Activated CD4-positive, alpha-beta T cell treated with anti-CD3 and anti-CD28 coated beads, Interleukin-2, Interleukin-4, amounts not matched to agents 100 ng/mL and 50 ng/mL, durations not matched to agents 16 hours and 8 hours (primary cell): Measurements from ENCODE around the gene BTBD19.
"Not testable (repeated sequence)": the region's sequence is repeated elsewhere in the genome, so short reads cannot be mapped to it uniquely, and the experiment has no call there.

Source experiments
- DNase-seq: peaks from one replicate; pipeline ENCODE4 v3.0.0-alpha.2; 2020; ENCODE audit warnings: low spot score

Gene BTBD19

GRCh38 chr1:44788120-44788860 lies 20.0 kb upstream of the BTBD19 start, which contains the start of gene BEST4:
Gene BEST4, minus strand, starts transcription at chr1:44788170. Its CDS starts 465 bp downstream, at chr1:44787705.
- no peak for DNase-seq

- no peak for DNase-seq
These were observed 17.1 kb upstream of the BTBD19 start for GRCh38 chr1:44790968-44791801.

- DNase-seq: no peak
These were observed 15.4 kb upstream of the BTBD19 start for GRCh38 chr1:44792736-44793502.

- not testable (repeated sequence) for DNase-seq
These were observed 10.4 kb upstream of the BTBD19 start for GRCh38 chr1:44797886-44798285.

GRCh38 chr1:44798481-44799365 lies 9.6 kb upstream of the BTBD19 start:
- DNase-seq: no peak

- DNase-seq: peak; percentile 99
These were observed 8.3 kb upstream of the BTBD19 start, which contains the start of gene PLK3 for GRCh38 chr1:44799770-44800584. Gene PLK3, plus strand, starts transcription at chr1:44800377. Its CDS starts 87 bp downstream, at chr1:44800464.

- DNase-seq: no peak
These were observed 6.6 kb upstream of the BTBD19 start for GRCh38 chr1:44801491-44802305.

GRCh38 chr1:44802306-44803061 lies 5.8 kb upstream of the BTBD19 start:
- DNase-seq: no peak

- no peak for DNase-seq
These were observed 5.3 kb upstream of the BTBD19 start for GRCh38 chr1:44803062-44803311.

- DNase-seq: no peak
These were observed 4.8 kb upstream of the BTBD19 start for GRCh38 chr1:44803312-44804095.

GRCh38 chr1:44805311-44806024 lies 2.9 kb upstream of the BTBD19 start:
- DNase-seq: no peak

GRCh38 chr1:44806025-44806703 lies 2.2 kb upstream of the BTBD19 start:
- DNase-seq: no peak

GRCh38 chr1:44806704-44807363 lies 1.5 kb upstream of the BTBD19 start, which contains the start of gene DYNLT4:
Gene DYNLT4, minus strand, starts transcription at chr1:44807351. Its CDS starts 683 bp downstream, at chr1:44806668.
- DNase-seq: no peak

- peak; percentile 93 for DNase-seq
These were observed 810 bp upstream of the BTBD19 start for GRCh38 chr1:44807364-44808062.
